HG03565 (cell line): ENCODE measurements around the gene CMTM2.
"Not testable (repeated sequence)": the region's sequence is repeated elsewhere in the genome, so short reads cannot be mapped to it uniquely, and the experiment has no call there.

Experiments
- ATAC-seq: cut with Tn5 transposase; IDR thresholded peaks from one replicate; pipeline ENCODE4 v1.9.1; 2021; ENCODE audit warnings: mild to moderate bottlenecking, moderate library complexity; ENCODE audit not compliant: unreplicated experiment

The CMTM2 gene

GRCh38 chr16:66580605-66581209 lies 1.4 kb downstream of the CMTM2 start:
- no peak for ATAC-seq

GRCh38 chr16:66581246-66581952 lies 2.1 kb downstream of the CMTM2 start:
- ATAC-seq: no peak

- no peak for ATAC-seq
Measured at GRCh38 chr16:66585481-66586239, 6.4 kb downstream of the CMTM2 start.

GRCh38 chr16:66587881-66588600 lies 8.8 kb downstream of the CMTM2 start:
- no peak for ATAC-seq

- peak; percentile 84 for ATAC-seq
Measured at GRCh38 chr16:66588981-66589713, 9.9 kb downstream of the CMTM2 start.

GRCh38 chr16:66590322-66590721 lies 11.1 kb downstream of the CMTM2 start:
- ATAC-seq: no peak

- ATAC-seq: no peak
Measured at GRCh38 chr16:66591018-66591417, 11.8 kb downstream of the CMTM2 start.

GRCh38 chr16:66592241-66592640 lies 13.0 kb downstream of the CMTM2 start:
- no peak for ATAC-seq

- no peak for ATAC-seq
Measured at GRCh38 chr16:66592814-66593213, 13.6 kb downstream of the CMTM2 start.

- ATAC-seq: no peak
Measured at GRCh38 chr16:66594739-66595138, 15.5 kb downstream of the CMTM2 start.

- ATAC-seq: not testable (repeated sequence)
Measured at GRCh38 chr16:66596559-66596958, 17.3 kb downstream of the CMTM2 start.

- no peak for ATAC-seq
Measured at GRCh38 chr16:66596986-66597848, 18.0 kb downstream of the CMTM2 start.

GRCh38 chr16:66598111-66598510 lies 18.8 kb downstream of the CMTM2 start:
- ATAC-seq: no peak

- no peak for ATAC-seq
Measured at GRCh38 chr16:66599726-66600125, 20.5 kb downstream of the CMTM2 start.

GRCh38 chr16:66600477-66600876 lies 21.2 kb downstream of the CMTM2 start:
- no peak for ATAC-seq

- ATAC-seq: no peak
Measured at GRCh38 chr16:66601471-66601870, 22.2 kb downstream of the CMTM2 start.

GRCh38 chr16:66603537-66604375 lies 24.5 kb downstream of the CMTM2 start:
- no peak for ATAC-seq

- ATAC-seq: no peak
Measured at GRCh38 chr16:66604376-66605176, 25.3 kb downstream of the CMTM2 start, which contains the start of gene CMTM3. CMTM3 (plus strand) TSS chr16:66604704; CDS start chr16:66604806, 102 bp downstream.
